Endothelial cell of umbilical vein (primary cell): Measurements from ENCODE around the gene POLN. TPM values are rescaled to one million over a fixed set of nuclear protein-coding genes. Genes with fewer than 3 reads are reported as not detected.

ENCODE experiments used
- BruUV-seq: library from RNA; stranded (reverse); fragments of 400-500 nt; replicated peaks from 2 replicates; lab custom pipeline; 2021; lab: Mats Ljungman, UMichigan
- CTCF ChIA-PET: fragments of 300-600, 350-600 bp; sonication (Branson Sonifier 250); formaldehyde crosslinking; loops from one replicate; lab custom pipeline; 2021; ENCODE audit warnings: antibody characterized with exemption, inconsistent platforms; lab: Charles Lee
- POLR2A ChIA-PET: fragments of 300-600, 350-600 bp; sonication (Branson Sonifier 250); formaldehyde crosslinking; loops from one replicate; lab custom pipeline; 2021; ENCODE audit warnings: antibody characterized with exemption, inconsistent platforms; lab: Charles Lee
- DNase-seq: peaks from one replicate; pipeline ENCODE4 v3.0.0-alpha.2; 2011; ENCODE audit warnings: low read depth, low spot score
- FAIRE-seq: peaks from 2 replicates; lab custom pipeline; 2011; peaks lifted over from hg19 to GRCh38; lab: Jason Lieb, UNC
- H2AFZ ChIP-seq: 2 replicates; pipeline ENCODE4 v1.6.0; 2012; ENCODE audit warnings: low read depth, low read length, control low read depth, inconsistent platforms
- H3K27ac ChIP-seq: 2 replicates; pipeline ENCODE4 v1.5.1; 2011; ENCODE audit warnings: low read depth, mild to moderate bottlenecking, control low read depth, low read length, moderate library complexity; ENCODE audit not compliant: insufficient read depth
- H3K27me3 ChIP-seq, 2 experiments: 2 replicates each; pipeline versions ENCODE4 v1.6.0 to v1.6.1; 2011; ENCODE audit warnings: low read length in 2 of 2, mixed read lengths in 1 of 2; ENCODE audit not compliant: control insufficient read depth in 2 of 2, insufficient read depth in 2 of 2
- H3K36me3 ChIP-seq, 2 experiments: 2 replicates in 1 of 2; 3 replicates in 1 of 2; pipeline ENCODE4 v1.5.1; 2011; ENCODE audit warnings: low read length in 2 of 2, mild to moderate bottlenecking in 1 of 2, moderate library complexity in 1 of 2; ENCODE audit not compliant: control insufficient read depth in 2 of 2, insufficient read depth in 2 of 2; ENCODE audit errors: extremely low read depth in 1 of 2
- H3K4me1 ChIP-seq: 3 replicates; pipeline ENCODE4 v1.5.1; 2011; ENCODE audit warnings: mild to moderate bottlenecking, low read length; ENCODE audit not compliant: control insufficient read depth, insufficient read depth; ENCODE audit errors: extremely low read depth
- H3K4me2 ChIP-seq: 2 replicates; pipeline ENCODE4 v1.6.1; 2011; ENCODE audit warnings: low read length, control low read depth, mixed read lengths; ENCODE audit not compliant: insufficient read depth
- H3K4me3 ChIP-seq, 3 experiments: fragments of 200-600 bp in 1 of 3; sonication (generic), shearing (Covaris generic) in 1 of 3; replicated peaks in 1 of 3; 2 replicates each; pipeline ENCODE4 v1.5.1; 2011 to 2016; ENCODE audit warnings: control low read depth in 3 of 3, low read length in 3 of 3, mild to moderate bottlenecking in 2 of 3, inconsistent platforms in 1 of 3, low read depth in 1 of 3, moderate library complexity in 1 of 3; ENCODE audit not compliant: insufficient read depth in 1 of 3
- H3K79me2 ChIP-seq: 2 replicates; pipeline ENCODE4 v1.6.0; 2012; ENCODE audit warnings: low read length, inconsistent platforms; ENCODE audit not compliant: control insufficient read depth, insufficient read depth
- H3K9ac ChIP-seq: replicated peaks from 2 replicates; pipeline ENCODE3; 2011; ENCODE audit warnings: low read length, control low read depth; ENCODE audit not compliant: insufficient read depth; ENCODE audit errors: extremely low read depth
- H3K9me1 ChIP-seq: replicated peaks from 3 replicates; pipeline ENCODE4 v1.6.0; 2011; ENCODE audit warnings: mild to moderate bottlenecking, low read length; ENCODE audit not compliant: control insufficient read depth, insufficient read depth; ENCODE audit errors: extremely low read depth
- H3K9me3 ChIP-seq: replicated peaks from 2 replicates; pipeline ENCODE4 v1.5.1; 2012; ENCODE audit warnings: low read length, inconsistent platforms; ENCODE audit not compliant: control insufficient read depth, insufficient read depth
- H4K20me1 ChIP-seq: replicated peaks from 2 replicates; pipeline ENCODE3; 2011; ENCODE audit warnings: mild to moderate bottlenecking, low read length; ENCODE audit not compliant: control insufficient read depth, insufficient read depth; ENCODE audit errors: extremely low read depth
- CTCF ChIP-seq, 2 donors: IDR thresholded peaks; 1 replicate in 1 of 2; 2 replicates in 1 of 2; pipeline ENCODE4 v1.5.1; 2011; ENCODE audit warnings: low read length in 2 of 2, mild to moderate bottlenecking in 2 of 2, moderate library complexity in 2 of 2, control low read depth in 1 of 2, inconsistent platforms in 1 of 2, low read depth in 1 of 2; ENCODE audit not compliant: insufficient read depth in 1 of 2; ENCODE audit errors: extremely low read depth in 1 of 2
- FOS ChIP-seq: IDR thresholded peaks from 2 replicates; pipeline ENCODE4 v1.6.1; 2011; ENCODE audit warnings: mild to moderate bottlenecking, low read length, moderate library complexity, borderline replicate concordance; ENCODE audit not compliant: insufficient read depth
- GATA2 ChIP-seq: IDR thresholded peaks from 2 replicates; pipeline ENCODE4 v1.7.0; 2011; ENCODE audit warnings: low read depth, mild to moderate bottlenecking, moderate library complexity, mixed read lengths, low read length; ENCODE audit not compliant: insufficient read length, insufficient read depth
- JUN ChIP-seq: IDR thresholded peaks from 2 replicates; pipeline ENCODE4 v1.6.1; 2011; ENCODE audit warnings: borderline replicate concordance, low read depth; ENCODE audit not compliant: insufficient read length, insufficient read depth
- MYC ChIP-seq: IDR thresholded peaks from one replicate; pipeline ENCODE4 v1.6.1; 2011; ENCODE audit warnings: mild to moderate bottlenecking, low read depth, low read length
- POLR2A ChIP-seq: IDR thresholded peaks from 2 replicates; pipeline ENCODE4 v1.6.1; 2012; ENCODE audit warnings: low read depth, mild to moderate bottlenecking, control low read depth, low read length
- POLR2AphosphoS5 ChIP-seq: IDR thresholded peaks from 2 replicates; pipeline ENCODE4 v1.6.1; 2012; ENCODE audit warnings: low read depth, mild to moderate bottlenecking, control low read depth, low read length, moderate library complexity; ENCODE audit not compliant: insufficient read depth
- dilution Hi-C: fragments of 300-500 bp; cut with MboI; formaldehyde crosslinking; loops from one replicate; pipeline ENCODE4 v1.15.0; 2019; ENCODE audit warnings: low sequenced_read_pairs; ENCODE audit not compliant: extremely low pct_ligation_motif_present
- intact Hi-C: fragments of 100-400 bp; cut with micrococcal nuclease; formaldehyde crosslinking; loops from one replicate; pipeline ENCODE4 v1.10.0; 2022
- polyA plus RNA-seq, 4 experiments: library from polyadenylated mRNA; depleted of rRNA in 3 of 4; stranded (reverse) in 3 of 4; unstranded in 1 of 4; fragments of >200 nt; gene quantifications; 2 replicates each; pipeline versions ENCODE4 v1.2.1 to v1.2.3, GENCODE V29; 2011 to 2012; ENCODE audit warnings: missing spikeins in 1 of 4
- total RNA-seq: library from RNA; stranded (reverse); gene quantifications from 2 replicates; pipeline ENCODE4 v1.2.3, GENCODE V29; 2021
- TF ChIP-seq, protein P1 (sequence below): IDR thresholded peaks from 2 replicates; pipeline ENCODE4 v1.6.1; 2011; ENCODE audit not compliant: insufficient read depth, insufficient read length

Gene POLN
- total and polyA plus RNA-seq, 2 donors (not counting 3 experiments of a cell fraction or from before 2014, with no cell fraction given) = 1.3 to 4.2 TPM

- Histone ChIP-seq H4K20me1 (no peaks in the 10 kb centered on the region), H3K27ac (no peak overlapping the region), H3K9me1 (no peaks in the 10 kb centered on the region), H3K4me3 (no peak overlapping the region), H3K9me3 (no peaks in the 10 kb centered on the region), H3K27me3 (no peaks in the 10 kb centered on the region), H3K4me2 (no peak overlapping the region), H3K4me1 (no peaks in the 10 kb centered on the region), H3K36me3 (no peaks in the 10 kb centered on the region), H3K9ac (no peak overlapping the region), H2AFZ (no peak overlapping the region), H3K79me2 (no peaks in the 10 kb centered on the region)
- ChIA-PET CTCF (interaction anchor here (1.1 kb wide), 1 partner anchor 10 kb away, joined by 3 read pairs; no protein-coding TSS in a partner anchor), POLR2A (no interaction called here)
- FAIRE-seq = no peak
- TF ChIP-seq JUN (no peak), GATA2 (no peak), FOS (no peak), MYC (no peak), POLR2AphosphoS5 (no peak), CTCF (IDR thresholded peaks at IDR 0.05; ENCODE audit: extremely low read depth in 1 of 2, insufficient read depth in 1 of 2, low read depth in 1 of 2, low read length in 2 of 2) (no peak), POLR2A (no peak)
- TF ChIP-seq, protein P1, sequence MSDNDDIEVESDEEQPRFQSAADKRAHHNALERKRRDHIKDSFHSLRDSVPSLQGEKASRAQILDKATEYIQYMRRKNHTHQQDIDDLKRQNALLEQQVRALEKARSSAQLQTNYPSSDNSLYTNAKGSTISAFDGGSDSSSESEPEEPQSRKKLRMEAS = no peak
- BruUV-seq = no TSS peak
- intact Hi-C loops = no loop called here
- DNase-seq = no peak
- dilution Hi-C loops = no loop called here
These were observed 82.0 kb downstream of the POLN start for GRCh38 chr4:2159931-2160330.
